GM20431 (cell line): ENCODE results near the gene TANC1.

Source experiments
- in situ Hi-C: fragments of 300-500 bp; cut with MseI, MboI; formaldehyde crosslinking; loops from one replicate; pipeline ENCODE4 v1.15.0; 2020; ENCODE audit warnings: low sequenced_read_pairs; ENCODE audit not compliant: unreplicated experiment

Gene TANC1

GRCh38 chr2:159270744-159271379 lies 302.4 kb downstream of the TANC1 start:
- in situ Hi-C loops, result no loop called here

- in situ Hi-C loops, result no loop called here
Observed at GRCh38 chr2:159272156-159272555, 303.7 kb downstream of the TANC1 start.

GRCh38 chr2:159275111-159275510 lies 306.7 kb downstream of the TANC1 start:
- in situ Hi-C loops, result no loop called here

- in situ Hi-C loops, result no loop called here
Observed at GRCh38 chr2:159279700-159280099, 311.3 kb downstream of the TANC1 start.

- in situ Hi-C loops, result no loop called here
Observed at GRCh38 chr2:159281002-159281401, 312.6 kb downstream of the TANC1 start.
